GM18873 (cell line): ENCODE results near the gene IL20.
"Not testable (repeated sequence)": the region's sequence is repeated elsewhere in the genome, so short reads cannot be mapped to it uniquely, and the experiment has no call there.

Source experiments
- ATAC-seq: cut with Tn5 transposase; IDR thresholded peaks from one replicate; pipeline ENCODE4 v1.9.1; 2021; ENCODE audit warnings: mild to moderate bottlenecking, moderate library complexity, moderate number of reproducible peaks; ENCODE audit not compliant: unreplicated experiment, low FRiP score

The IL20 gene

DNA sequence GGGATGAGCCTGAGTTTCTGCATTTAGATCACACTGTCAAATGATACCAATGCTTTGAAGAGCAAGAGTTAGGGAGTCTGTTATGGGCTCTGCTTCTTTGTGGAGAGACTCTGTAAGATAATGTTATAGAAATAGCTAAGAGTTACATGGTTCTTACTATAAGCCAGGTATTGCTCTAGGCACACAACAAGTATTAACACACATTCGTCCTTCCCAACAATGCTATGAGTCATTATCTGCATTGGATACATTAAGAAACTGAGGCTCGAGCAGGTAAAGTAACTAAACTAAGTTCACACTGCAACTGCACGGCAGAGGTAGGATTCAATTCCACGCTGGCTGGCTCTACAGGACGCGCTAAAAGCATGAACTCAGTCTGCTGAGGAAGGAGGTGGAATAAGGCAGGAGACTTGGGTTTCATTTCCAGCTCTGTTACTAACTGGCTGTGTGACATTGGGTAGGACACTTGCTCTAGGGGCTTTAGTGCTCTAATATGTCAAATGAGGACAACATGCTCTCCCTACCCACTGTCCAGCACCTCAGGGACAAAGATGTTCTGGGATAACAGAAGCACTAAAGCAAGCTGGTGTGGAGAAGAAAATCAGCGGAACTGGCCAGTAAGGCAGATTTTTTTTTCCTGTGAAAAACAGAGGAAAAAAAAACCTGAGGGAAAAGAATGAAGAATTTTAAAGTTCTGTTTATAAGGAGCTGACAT, 23.7 kb upstream of the IL20 start:
- ATAC-seq = no peak

DNA sequence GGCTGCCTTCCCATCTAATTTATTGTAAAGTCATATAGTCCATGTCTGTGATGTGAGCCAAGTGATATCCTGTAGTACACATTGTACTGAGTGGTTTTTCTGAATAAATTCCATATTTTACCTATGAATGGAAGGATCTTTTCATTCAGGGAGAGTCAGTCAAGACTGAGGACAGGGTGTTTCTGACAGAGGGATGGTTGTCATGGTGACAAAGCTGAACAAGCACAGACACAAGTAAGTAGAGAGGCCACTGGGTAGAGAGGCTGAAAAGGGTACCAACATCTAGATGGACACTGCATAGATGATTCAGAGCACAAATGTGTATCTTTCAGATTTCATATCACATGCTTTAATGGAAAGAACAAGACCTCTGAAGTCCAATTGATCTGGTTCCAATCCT, 22.6 kb upstream of the IL20 start:
- no peak for ATAC-seq

DNA sequence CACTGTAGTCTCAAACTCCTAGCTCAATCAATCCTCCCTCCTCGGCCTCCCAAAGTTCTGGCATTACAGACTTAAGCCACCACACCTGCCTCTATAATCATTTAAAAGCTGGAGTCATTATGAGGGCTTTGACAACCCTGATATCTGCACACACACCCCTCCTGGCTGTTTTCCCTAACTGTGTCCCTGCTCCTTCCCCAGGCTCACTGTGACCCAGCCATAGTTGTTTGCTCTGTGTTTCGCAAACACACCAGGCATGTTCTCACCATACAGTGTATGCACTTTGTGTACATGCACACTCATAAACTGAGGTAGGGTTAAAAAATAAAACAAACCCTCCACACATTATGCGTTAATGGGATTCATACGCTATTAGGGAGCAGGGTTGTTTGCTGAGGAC, 21.8 kb upstream of the IL20 start:
- ATAC-seq = no peak

DNA sequence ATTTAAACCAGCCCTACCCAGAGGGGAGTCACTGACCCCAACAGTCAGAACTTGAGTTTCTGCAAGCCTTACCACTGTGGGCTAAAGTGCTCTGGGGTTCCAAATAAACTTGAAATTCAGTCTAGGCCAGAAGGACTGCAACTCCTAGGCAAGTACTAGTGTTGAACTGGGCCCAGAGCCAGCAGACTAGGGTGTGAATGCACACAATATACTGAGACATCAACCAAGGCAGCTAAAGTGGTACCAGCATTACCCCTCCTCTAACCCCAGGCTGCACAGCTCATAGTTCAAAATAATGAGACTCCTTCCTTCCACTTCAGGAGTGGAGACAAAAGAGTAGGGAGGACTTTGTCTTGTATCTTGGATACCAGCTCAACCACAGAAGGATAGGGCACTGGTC, 18.9 kb upstream of the IL20 start:
- ATAC-seq = no peak

DNA sequence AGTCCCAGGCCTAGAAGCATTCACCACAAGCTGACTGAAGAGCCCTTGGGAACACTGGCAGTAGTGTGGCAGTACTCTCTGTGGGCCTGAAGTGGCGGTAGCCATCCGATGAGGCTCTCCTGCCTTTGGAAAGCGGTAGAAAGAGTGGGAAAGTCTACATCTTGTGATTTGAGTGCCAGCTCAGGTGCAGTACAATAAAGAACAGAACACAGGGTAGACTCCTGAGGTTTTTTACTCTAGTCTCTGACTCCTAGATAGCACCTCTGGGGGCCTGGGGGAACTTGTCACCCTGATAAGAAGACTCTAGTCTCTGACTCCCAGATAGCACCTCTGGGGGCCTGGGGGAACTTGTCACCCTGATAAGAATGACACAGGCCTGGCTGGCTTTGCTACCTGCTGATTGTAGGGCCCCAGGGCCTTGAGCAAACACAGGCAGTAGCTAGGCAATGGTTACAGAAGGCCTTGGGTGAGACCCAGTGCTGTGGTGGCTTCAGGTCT, 18.0 kb upstream of the IL20 start:
- ATAC-seq = no peak

DNA sequence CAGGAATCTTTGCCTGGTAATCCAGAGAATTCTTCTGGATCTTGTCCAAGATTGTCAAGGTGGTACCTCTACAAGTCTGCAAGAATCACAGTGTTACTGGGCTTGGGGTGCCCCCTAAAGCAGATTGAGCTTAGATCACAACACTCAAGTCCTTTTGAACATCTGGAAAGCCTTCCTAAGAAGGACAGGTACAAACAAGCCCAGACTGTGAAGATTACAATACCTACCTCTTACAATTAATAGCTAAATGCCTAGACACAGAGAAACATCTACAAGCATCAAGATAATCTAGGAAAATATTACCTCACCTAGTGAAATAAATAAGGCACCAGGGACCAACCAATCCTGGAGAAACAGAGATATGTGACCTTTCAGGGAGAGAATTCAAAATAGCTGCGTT, 17.5 kb upstream of the IL20 start:
- no peak for ATAC-seq

DNA sequence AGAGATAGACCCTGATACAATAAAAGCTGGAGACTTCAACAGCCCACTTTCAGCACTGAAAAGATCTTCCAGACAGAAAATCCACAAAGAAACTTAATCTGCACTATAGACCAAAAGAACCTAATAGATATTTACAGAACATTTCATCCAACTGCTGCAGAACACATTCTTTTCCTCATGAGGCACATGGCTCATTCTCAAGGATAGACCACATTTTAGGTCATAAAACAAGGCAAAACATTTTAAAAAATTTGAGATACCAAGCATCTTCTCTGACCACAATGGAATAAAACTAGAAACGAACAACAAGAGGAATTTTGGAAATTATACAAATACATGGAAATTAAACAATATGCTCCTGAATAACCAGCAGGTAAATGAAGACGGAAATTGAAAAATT, 15.0 kb upstream of the IL20 start:
- ATAC-seq = no peak

DNA sequence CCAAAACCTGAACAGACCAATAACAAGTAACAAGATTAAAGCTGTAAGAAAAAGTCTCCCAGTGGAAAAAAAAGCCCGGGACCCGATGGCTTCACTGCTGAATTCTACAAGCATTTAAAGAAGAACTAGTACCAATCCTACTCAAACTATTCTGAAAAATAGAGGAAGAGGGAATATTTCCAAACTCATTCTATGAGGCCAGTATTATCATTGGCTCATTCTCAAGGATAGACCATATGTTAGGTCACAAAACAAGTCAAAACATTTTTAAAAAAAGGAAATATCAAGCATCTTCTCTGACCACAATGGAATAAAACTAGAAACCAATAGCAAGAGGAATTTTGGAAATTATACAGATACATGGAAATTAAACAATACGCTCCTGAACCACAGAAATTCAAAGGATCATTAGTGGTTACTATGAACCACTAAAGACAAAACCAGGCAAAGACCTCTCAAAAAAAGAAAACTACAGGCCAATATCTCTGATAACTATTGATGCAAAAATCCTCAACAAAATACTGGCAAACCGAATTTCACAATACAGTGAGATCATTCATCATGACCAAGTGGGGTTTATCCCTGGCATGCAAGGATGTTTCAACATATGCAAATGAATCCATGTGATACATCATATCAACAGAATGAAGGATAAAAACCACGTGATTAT, 13.9 kb upstream of the IL20 start:
- no peak for ATAC-seq

DNA sequence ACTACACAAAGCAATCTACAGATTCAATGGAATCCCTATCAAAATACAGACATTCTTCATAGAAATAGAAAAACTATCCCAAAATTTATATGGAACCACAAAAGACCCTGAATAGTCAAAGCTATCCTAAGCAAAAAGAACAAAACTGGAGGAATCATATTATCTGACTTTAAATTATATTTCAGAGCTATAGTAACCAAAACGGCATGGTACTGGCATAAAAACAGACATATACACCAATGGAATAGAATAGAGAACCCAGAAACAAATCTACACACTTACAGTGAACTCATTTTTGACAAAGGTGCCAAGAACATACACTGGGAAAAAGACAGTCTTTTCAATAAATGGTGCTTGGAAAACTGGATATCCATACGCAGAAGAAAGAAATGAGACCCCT, 12.8 kb upstream of the IL20 start:
- not testable (repeated sequence) for ATAC-seq

DNA sequence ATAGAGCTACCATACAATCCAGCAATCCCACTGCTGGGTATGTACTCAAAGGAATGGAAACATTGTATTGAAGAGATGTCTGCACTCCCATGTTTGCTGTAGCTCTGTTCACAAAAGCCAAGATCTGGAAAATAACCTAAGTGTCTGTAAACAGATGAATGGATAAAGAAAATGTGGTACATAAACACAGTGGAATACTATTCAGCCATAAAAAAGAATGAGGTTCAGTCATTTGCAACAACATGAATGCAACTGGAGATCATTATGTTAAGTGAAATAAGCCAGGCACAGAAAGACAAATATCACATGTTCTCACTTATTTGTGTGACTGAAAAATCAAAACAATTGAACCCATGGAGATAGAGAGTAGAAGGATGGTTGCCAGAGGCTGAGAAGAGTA, 11.7 kb upstream of the IL20 start:
- ATAC-seq = not testable (repeated sequence)

DNA sequence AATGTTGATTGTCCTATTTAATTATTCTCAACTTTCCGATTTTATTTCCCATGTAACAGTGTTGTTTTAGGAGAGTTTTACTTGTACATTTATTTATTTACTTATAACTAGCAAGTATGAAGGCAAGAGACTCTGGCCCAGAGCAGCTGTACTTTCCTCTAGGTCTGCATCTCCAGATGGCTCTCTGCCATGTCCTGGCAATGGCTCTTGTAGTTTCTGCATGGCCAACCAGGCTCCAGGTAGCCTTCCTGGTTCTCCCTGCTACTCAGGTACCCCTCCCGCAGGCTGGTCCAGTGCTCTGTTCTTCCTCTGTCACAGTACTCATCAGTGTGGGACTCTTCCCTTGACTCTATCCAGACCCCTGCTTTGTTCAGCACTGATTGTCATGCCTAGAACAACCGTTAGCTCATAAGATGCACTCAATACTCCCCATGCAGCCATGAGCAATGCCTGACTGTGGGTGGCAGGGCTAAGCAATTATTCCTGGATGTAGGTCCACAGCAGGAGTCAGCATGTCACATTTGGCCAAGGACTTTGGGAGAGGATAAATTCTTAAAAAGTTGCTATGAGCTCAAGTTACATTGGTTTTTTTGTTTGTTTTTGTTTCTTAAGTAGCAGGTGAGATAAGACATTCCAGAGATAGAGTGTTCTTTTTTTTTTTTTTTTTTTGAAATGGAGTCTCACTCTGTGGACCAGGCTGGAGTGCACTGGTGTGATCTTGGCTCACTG, 10.9 kb upstream of the IL20 start:
- no peak for ATAC-seq

DNA sequence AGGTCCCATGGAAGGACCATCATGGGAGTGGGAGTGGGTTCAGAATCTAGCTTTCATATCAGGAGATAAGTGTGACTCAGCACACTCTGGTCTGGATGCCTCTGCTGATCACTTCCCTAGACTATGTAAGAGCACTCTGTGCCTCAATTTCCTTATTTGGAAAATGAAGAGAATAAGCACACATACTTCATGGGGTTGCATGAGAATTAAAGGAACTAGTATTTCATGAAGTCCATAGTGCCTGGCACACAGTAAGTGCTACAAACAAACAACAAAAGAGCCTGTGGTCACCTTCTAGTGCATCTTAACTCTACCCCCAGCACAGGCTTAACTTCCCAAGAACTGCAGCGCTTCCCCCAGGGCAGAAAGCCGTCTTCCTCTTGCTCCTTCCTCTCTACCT, 9.6 kb upstream of the IL20 start:
- no peak for ATAC-seq

DNA sequence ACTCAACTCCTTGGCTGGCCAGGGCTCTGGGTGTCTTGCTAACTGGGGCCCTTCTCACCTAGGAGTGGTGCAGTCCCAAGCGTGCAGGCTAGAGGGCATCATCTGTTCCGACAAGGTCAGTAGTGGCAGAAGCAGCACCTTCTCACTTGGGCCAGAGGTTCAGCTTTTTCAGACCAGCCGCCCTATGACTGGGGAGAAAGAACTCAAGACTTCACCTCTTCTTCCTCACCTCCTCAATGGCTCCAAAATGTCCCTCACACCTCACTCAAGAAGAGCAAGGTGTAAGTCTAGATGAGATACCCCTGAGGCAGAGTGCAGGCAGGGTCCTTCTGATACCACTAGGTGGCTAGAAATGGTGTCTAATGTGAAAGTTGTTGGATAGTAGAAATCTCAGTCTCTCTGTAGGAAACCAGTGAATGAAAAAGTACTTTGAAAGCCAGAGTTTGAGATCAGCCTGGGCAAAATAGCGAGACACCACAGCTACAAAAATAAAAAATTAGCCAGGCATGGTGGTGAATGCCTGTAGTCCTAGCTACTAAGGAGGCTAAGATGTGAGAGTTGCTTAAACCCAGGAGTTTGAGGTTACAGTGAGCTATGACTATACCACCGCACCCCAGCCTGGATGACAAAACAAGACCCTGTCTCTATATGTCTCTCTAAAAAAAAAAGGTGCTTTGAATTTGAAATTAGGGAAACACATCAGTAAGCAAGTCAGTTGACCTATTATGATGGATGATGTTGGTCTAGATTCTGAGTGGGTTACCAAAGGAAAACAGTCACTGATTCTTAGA, 8.6 kb upstream of the IL20 start:
- no peak for ATAC-seq

DNA sequence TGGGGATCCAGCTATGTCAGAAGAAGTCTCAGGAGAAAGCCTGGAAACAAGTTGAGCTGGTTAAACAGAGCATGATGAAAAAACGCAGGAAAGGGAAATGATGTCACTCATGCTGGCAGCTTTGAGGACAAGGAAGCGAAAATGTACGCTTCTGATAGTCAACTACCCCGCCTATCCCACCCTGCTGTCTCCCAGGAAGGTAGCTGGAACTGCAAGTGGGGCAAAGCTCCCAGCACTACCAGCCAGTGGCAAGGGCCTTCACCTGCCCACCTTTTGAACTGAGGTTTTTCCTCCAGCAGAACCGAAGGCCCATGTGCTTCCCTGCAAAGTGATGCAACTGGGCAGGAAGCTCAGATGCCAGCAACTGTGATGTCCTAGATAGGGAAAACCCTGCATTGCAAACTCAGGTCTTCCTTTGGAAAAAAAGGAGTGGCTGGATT, 6.3 kb upstream of the IL20 start:
- no peak for ATAC-seq

DNA sequence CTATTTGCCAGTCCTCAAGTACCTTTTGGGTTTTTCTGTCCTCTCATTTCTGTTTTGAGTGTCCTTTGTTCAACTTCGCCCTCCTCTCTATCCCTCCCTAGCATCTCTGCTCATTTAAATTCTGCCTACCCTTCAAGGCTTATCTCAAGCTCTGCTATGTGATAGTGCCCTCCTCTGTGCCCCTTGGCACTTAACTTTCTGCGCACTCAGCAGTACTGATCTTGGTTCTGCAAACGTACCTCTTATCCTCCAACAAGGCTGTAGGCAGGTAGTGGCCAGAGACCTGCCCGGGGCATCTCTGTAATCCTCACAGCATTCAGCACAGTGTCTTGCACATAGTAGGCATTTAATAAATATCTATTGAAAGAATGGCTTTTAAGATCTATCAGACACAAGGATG, 5.3 kb upstream of the IL20 start:
- no peak for ATAC-seq

DNA sequence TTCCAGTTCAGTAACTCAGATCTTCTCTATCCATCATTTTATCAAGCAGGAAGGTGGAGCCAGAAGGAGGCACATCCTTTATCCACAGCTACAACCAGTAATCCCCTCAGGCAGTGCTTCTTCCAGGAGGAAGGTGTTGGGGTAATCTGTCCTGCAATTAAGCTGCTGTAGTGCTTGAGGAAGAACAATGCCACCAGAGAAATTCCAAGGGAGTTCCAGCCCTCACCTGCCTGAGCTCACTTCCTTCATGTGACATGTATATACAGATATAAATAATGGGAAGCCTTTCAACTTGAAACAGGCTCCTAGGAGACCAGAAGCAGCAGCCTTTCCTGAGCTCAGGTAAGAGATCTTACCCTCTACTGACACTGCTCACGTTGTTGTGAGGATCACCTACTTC, 2.2 kb upstream of the IL20 start:
- ATAC-seq = no peak

DNA sequence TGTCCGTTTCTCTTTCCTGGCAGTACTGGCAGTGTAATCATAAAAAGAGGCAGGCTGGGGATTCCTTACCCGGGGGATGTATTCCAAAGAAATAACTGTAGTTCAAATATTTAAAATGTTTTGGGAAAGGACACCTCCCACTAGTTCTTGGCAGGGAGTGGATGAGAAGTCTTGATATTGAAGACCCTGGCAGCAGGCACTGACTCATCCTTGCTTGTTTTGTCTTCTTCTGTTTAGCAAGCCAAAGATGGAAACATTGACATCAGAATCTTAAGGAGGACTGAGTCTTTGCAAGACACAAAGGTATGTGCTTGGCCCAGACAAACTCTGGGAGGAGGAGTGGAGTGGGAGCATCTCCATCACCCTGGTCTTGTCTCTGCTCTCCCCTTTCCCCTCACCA, 639 bp downstream of the IL20 start:
- ATAC-seq = no peak

DNA sequence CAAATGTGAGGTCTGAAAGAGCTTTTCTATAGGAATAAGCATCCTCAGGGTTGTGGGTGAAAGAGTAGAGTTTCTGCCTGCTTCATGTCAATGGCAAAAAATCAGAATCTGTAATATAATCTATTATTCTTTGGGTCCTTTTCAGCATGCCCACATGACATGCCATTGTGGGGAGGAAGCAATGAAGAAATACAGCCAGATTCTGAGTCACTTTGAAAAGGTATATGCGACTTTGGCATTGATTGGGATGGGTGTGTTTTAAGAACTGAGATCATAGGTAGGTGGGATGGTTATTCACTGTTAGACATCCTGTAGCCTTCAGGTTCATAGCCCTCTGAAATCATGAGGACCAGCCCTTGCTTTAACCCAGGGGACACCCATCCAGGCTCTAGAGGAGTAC, 1.8 kb downstream of the IL20 start:
- no peak for ATAC-seq

DNA sequence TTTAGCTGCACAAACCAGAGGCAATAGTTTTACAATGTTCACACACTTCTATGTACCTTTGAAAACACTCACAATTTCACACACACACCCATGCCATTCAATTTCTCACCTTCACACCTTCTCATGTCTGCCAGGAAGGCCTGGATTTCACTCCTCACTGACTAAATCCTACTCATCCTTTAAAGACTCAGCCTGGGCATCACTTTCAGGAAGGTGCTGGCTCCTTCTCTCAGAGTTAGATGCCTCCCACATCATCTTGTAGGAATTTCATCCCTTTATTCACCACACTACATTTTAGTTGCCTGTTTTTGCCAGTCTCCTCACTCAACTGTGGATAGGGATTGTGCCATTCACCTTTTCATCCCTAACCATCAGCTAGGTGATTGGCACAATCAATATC, 2.3 kb downstream of the IL20 start:
- ATAC-seq = no peak

DNA sequence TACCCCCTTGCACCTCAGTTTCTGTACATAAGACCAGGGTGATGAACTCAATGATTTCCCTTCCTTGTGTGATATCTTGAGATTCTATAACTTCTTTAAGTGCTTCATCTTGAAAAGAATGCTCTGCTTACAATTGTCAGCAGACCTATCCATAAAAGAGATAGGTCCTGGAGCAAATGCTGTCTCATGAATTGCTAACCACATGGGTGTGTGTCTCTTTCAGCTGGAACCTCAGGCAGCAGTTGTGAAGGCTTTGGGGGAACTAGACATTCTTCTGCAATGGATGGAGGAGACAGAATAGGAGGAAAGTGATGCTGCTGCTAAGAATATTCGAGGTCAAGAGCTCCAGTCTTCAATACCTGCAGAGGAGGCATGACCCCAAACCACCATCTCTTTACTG, 2.8 kb downstream of the IL20 start:
- ATAC-seq = no peak

DNA sequence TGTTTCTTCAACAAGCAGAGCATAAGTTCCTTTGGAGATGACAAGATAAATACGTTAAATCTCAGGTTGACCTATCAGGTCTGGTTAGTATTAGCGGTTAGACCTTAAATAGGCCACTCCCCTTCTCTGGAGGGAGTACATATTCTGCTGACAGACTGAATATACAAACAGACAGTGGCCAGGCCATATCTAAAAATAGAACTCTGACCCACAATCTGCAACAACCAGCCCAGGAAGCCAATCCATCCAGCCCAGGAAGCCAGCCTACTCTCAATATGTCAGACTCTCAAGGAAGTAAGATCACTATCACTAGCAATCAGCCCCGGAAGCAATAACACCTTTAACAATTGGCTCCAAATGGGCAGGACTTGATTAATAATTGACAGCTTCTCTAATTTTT, 6.7 kb downstream of the IL20 start:
- ATAC-seq = no peak
